Stomach smooth muscle (tissue), 2 donors: ENCODE results near the gene TENM4.
A peak's percentile ranks its signal among the peaks of the same experiment; 100 is the strongest.

Experiments
- H3K27ac ChIP-seq: one replicate; pipeline ENCODE4 v1.7.0; 2013; ENCODE audit warnings: mild to moderate bottlenecking, low read length, inconsistent platforms
- H3K27me3 ChIP-seq, 2 donors: one replicate each; pipeline ENCODE4 v1.7.0; 2013; ENCODE audit warnings: low read length in 2 of 2; ENCODE audit not compliant: insufficient read depth in 2 of 2, control insufficient read depth in 1 of 2
- H3K36me3 ChIP-seq, 2 donors: one replicate each; pipeline ENCODE4 v1.7.0; 2013; ENCODE audit warnings: low read length in 2 of 2; ENCODE audit not compliant: control insufficient read depth in 2 of 2, insufficient read depth in 2 of 2
- H3K4me1 ChIP-seq: one replicate; pipeline ENCODE4 v1.7.0; 2013; ENCODE audit warnings: low read length; ENCODE audit not compliant: control insufficient read depth, insufficient read depth
- H3K4me3 ChIP-seq, 2 donors: one replicate each; pipeline ENCODE4 v1.7.0; 2013; ENCODE audit warnings: low read length in 2 of 2
- H3K9ac ChIP-seq, 2 donors: one replicate each; pipeline ENCODE4 v1.7.0; 2013; ENCODE audit warnings: low read length in 2 of 2, mild to moderate bottlenecking in 1 of 2
- H3K9me3 ChIP-seq, 2 donors: one replicate each; pipeline ENCODE4 v1.7.0; 2013; ENCODE audit warnings: low read length in 2 of 2; ENCODE audit not compliant: control insufficient read depth in 2 of 2
- donor health status: healthy.
- donor health status: Pancreatic carcinoma.

Gene TENM4

DNA sequence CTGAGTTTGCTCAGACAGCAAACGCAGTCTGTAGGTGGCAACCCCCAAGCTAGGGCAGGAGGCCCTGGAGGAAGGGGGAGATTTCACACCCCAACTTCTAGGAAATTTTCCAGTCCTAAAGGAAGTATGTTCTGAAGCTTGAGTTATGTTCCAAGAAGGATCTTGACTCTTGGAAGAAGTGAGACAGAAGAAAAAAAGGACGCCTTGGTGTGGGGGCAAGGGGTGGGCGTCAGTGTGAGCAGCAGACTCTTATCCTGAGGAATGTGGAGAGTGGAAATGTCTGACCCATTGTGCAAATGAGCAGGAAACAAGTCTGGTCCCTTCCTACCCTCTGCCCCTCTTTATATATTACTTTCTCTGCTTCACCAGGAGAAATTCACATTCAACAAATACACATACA, 497.7 kb downstream of the TENM4 start:
- no peak overlapping the region for H3K4me3 ChIP-seq
- peaks cover 0 to 2% of the 10 kb centered on the region in 2 donors for H3K27me3 ChIP-seq
- no peaks in the 10 kb centered on the region for H3K4me1 ChIP-seq
- no peak overlapping the region for H3K27ac ChIP-seq
- peaks cover 3% of the 10 kb centered on the region in 2 donors for H3K9me3 ChIP-seq
- no peak overlapping the region for H3K9ac ChIP-seq
- H3K36me3 ChIP-seq, result no peaks in the 10 kb centered on the region

DNA sequence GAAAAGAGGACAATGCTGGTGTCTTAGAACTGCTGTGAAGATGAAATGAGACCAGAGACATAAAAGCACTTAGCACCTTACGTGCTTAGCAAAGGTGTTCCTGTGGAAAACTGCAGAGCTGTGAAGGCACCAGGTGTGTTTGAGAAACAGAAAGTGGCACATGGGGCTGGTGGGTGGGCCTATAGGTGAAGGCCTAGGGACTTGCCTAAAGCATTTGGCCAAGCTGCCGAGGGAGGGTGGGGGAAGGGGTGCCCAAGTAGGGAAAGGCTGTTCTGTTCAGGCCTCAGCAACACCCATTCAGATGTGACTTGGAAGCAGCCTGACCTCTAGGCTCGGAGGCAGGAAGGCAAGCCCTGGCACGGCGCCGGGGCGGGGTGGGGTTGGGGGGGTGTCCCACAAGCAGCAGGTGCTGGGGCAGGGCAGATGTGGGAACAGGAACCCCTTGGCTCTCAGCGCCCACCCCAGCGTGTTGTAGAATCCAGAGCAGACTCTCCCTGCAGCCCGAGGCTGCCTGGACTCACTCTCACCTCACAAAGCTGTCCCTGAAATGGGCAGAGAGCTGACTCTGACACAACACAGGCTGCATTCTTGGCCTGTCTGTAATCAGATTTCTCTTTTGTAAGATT, 499.5 kb downstream of the TENM4 start:
- Histone ChIP-seq H3K9ac (no peak overlapping the region), H3K4me3 (no peak overlapping the region), H3K9me3 (peaks cover 0 to 3% of the 10 kb centered on the region in 2 donors), H3K27me3 (peaks cover 0 to 2% of the 10 kb centered on the region in 2 donors), H3K36me3 (no peaks in the 10 kb centered on the region), H3K27ac (no peak overlapping the region), H3K4me1 (no peaks in the 10 kb centered on the region)

DNA sequence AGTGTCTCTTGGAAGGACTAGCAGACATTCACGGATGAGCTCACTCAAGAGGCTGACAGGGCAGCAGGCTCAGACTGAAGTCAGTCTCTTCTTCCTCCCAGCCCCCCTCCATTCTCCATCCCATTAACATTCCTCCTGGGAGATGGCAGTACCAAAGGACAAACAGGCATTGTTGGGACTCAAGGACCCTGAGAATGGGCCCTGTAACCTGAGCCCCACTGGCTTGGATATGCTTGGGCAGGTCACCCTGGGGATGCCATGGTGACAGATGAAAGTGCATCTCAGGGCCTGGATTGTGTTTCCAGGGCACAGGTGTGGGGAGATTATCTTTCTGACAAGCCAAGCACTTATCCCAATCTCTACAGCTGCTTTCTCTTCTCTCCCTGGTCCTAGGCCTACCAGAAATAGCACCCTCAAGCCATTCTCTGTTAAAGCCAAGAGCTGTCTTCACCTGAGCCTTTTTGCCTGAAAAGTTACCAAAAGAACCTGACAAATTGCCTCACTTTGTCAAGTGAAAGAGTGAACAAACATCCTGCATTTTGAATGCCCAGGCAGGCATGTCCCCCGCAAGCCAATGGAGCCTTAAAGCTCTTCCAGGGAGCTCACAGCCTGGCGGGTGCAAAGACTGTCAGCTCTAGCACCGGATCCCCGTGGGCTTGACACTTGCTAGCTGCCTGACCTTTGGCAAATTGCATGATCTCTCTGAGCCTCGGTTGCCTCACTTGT, 500.2 kb downstream of the TENM4 start:
- no peaks in the 10 kb centered on the region for H3K4me1 ChIP-seq

DNA sequence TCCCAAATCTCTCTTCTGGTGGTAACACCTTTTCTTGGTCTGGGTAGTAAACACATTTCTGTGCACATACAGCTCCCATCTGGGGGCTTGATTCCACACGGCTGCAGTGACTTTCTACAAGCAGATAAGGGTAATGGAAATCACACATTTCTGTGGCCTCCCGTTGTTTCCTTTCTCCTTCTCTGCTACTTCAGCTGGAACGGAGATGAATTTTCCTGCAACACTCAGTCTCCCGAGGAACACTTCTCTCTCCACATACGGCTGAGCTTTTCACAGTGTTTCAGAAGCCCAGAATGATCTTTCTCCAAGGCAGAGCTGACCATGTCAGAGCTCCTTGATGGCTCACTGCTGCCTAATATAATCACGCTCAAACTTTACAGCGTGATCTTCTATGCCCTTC, 501.9 kb downstream of the TENM4 start:
- no peaks in the 10 kb centered on the region for H3K36me3 ChIP-seq
- no peak overlapping the region for H3K4me3 ChIP-seq
- H3K9ac ChIP-seq, result no peak overlapping the region
- no peak overlapping the region for H3K27ac ChIP-seq
- no peaks in the 10 kb centered on the region for H3K9me3 ChIP-seq
- H3K4me1 ChIP-seq, result no peaks in the 10 kb centered on the region
- peaks cover 0 to 2% of the 10 kb centered on the region in 2 donors for H3K27me3 ChIP-seq

More for the DNA sequence above, 500.2 kb downstream of the TENM4 start:
- Histone ChIP-seq H3K9ac (no peak overlapping the region), H3K9me3 (no peaks in the 10 kb centered on the region), H3K4me3 (no peak overlapping the region), H3K27me3 (peaks cover 0 to 2% of the 10 kb centered on the region in 2 donors), H3K36me3 (no peaks in the 10 kb centered on the region), H3K27ac (no peak overlapping the region)

DNA sequence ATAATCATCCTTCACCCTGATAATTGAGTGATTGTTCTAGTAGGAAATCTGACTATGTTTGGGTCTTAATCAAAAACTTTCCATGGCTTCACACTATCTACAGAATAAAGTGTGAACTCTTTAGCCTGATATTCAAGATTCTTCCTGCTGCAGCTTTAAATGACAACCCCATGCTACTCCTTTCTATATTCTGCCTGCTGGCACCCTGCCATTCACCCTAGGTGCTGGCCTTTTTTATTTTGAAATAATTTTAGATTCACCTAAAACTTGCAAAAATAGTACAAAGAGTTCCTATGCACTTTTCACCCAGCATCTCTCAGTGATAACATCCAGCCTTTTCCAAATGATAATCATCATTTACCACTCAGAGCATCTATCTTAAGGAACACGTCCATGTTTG, 502.8 kb downstream of the TENM4 start:
- no peaks in the 10 kb centered on the region for H3K36me3 ChIP-seq
- no peak overlapping the region for H3K27ac ChIP-seq
- H3K9ac ChIP-seq, result no peak overlapping the region
- H3K4me1 ChIP-seq, result peaks cover 2% of the 10 kb centered on the region
- peaks cover 0 to 2% of the 10 kb centered on the region in 2 donors for H3K27me3 ChIP-seq
- H3K9me3 ChIP-seq, result no peaks in the 10 kb centered on the region
- no peak overlapping the region for H3K4me3 ChIP-seq

DNA sequence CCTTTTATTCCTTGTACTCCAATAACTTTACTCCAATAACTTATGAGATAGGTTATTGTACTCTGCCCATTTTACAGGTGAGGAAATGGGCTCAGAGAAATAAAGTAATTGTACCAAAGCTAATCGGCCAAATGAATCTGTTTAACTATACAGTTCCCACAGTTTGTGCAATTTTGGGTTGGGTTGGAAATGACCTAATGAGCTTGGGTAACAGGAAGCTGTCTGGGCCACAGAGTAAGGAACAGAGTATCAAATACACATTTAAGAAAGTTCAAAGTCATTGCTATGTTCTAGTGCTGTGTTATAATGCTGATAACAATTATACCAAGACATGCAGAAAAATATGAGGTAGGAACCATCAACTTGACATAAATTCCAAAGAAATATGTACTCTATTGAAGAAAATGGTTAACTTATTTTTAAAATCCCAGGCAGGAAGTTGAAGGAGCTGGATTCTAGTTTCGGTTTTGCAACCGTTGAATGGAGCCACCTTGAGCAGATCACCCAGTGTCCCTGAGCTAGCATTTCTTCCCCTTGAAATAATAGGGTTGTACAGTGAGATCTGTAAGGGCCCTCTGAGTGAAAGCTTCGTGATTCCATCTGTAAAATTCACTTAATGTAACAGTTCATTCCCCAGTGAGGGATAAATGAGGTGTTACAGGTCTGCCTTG, 505.3 kb downstream of the TENM4 start:
- H3K4me3 ChIP-seq, result no peak overlapping the region
- H3K36me3 ChIP-seq, result no peaks in the 10 kb centered on the region
- H3K9me3 ChIP-seq, result no peaks in the 10 kb centered on the region
- no peak overlapping the region for H3K9ac ChIP-seq
- H3K27me3 ChIP-seq, result no peaks in the 10 kb centered on the region
- H3K27ac ChIP-seq, result no peak overlapping the region
- peaks cover 22% of the 10 kb centered on the region for H3K4me1 ChIP-seq

DNA sequence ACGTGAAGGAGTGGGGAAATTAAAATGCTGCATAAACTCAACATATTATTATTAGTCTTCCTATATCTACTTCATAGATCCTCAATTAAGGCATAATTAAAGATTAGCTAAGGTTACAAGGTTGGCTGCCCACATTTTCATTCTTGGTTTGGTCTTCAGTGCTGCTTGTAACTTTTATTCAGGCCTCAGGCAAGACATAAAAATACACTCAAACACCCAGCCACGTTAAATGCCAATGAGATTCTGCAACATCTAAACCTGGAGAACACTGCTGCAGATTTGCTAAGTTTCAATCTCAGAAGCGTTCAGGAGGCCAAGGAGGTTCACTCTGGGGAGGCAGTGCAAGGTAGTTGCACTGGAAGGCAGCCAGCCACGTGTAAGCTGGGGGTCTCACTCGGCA, 507.5 kb downstream of the TENM4 start:
- no peaks in the 10 kb centered on the region for H3K27me3 ChIP-seq
- no peak overlapping the region for H3K27ac ChIP-seq
- no peaks in the 10 kb centered on the region for H3K36me3 ChIP-seq
- H3K4me3 ChIP-seq, result no peak overlapping the region
- H3K9ac ChIP-seq, result no peak overlapping the region
- H3K4me1 ChIP-seq, result peaks cover 24% of the 10 kb centered on the region
- no peaks in the 10 kb centered on the region for H3K9me3 ChIP-seq

DNA sequence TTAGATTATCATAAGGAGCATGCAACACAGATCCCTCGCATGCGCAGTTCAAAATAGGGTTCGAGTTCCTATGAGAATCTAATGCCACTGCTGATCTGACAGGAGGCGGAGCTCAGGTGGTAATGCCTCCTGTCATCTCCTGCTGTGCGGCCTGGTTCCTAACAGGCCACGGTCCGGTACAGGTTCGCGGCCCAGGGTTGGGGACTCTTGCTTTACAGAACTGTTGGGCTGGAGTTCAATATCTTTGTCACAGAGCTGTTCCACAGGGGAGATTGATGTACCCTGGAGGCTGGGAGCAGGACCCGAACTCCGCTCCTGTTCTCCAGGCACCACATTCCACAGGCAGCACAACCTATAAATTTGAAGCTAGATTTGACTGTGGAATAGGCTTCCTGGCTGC, 508.1 kb downstream of the TENM4 start:
- H3K9ac ChIP-seq, result no peak overlapping the region

DNA sequence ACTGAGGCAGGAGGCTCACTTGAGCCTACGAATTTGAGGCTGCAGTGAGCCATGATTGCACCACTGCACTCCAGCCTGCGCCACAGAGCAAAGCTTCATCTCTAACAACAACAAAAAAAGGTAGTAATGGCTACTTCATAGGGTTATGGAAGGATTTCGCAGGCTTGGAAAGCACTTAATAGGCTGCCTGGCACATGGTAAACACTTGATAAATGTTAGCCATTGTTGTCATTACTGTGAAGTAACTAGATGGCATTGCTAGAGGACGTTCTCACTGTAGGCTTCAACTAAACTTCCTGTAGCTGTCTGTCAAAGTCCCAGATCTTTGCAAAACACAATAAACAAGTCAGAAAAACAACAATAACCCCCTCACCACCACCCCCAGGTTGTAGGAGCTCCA, 508.9 kb downstream of the TENM4 start:
- Histone ChIP-seq H3K36me3 (no peaks in the 10 kb centered on the region), H3K4me1 (peaks cover 24% of the 10 kb centered on the region), H3K9me3 (no peaks in the 10 kb centered on the region), H3K4me3 (no peak overlapping the region), H3K27me3 (no peaks in the 10 kb centered on the region), H3K9ac (no peak overlapping the region), H3K27ac (peak overlapping the region; percentile 37)

More for the DNA sequence above, 508.1 kb downstream of the TENM4 start:
- H3K4me3 ChIP-seq, result no peak overlapping the region
- H3K9me3 ChIP-seq, result no peaks in the 10 kb centered on the region
- no peaks in the 10 kb centered on the region for H3K36me3 ChIP-seq
- H3K4me1 ChIP-seq, result peaks cover 24% of the 10 kb centered on the region
- no peak overlapping the region for H3K27ac ChIP-seq
- no peaks in the 10 kb centered on the region for H3K27me3 ChIP-seq

DNA sequence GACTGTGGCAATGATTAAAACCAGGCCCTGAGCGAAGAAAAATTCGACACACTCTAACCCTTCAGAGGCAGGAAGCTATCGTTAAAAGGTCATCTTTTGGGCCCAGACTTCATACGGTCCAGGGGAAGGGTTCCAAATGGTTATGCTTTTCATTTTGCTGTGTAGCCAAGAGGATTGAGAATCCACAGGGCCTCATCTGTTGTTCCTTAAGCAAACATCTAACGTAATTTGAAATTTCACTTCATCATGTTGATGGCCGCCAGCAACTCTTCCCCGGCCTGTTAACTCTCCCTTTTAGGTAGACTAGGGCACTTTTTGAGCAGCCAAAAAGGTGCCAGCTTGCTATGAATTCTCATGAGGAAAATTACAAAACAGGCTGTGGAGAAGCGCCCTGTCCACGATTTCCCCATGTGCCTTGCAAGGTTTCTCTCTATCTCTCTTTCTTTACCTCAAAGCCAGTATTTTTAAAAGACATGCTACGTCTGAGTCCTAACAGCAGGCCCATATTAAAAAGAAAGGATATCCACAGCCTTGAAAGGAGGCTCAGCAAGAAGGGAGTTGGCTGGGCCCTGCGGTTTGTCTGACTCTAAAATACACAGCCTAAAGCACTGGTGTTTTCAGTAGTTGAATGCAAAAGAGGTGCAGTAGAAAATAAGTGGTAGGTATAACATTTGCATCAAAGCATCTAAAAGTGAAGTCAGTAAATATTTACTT, 509.9 kb downstream of the TENM4 start:
- Histone ChIP-seq H3K27ac (peak overlapping the region; percentile 37), H3K9me3 (no peaks in the 10 kb centered on the region), H3K9ac (peak overlapping the region in 1 of 2 donors; percentile 21), H3K4me3 (peak overlapping the region in 1 of 2 donors; percentile 18), H3K36me3 (no peaks in the 10 kb centered on the region), H3K27me3 (no peaks in the 10 kb centered on the region), H3K4me1 (peaks cover 24% of the 10 kb centered on the region)
